ENCODE data around the gene SKOR1.

The SKOR1 gene

DNA sequence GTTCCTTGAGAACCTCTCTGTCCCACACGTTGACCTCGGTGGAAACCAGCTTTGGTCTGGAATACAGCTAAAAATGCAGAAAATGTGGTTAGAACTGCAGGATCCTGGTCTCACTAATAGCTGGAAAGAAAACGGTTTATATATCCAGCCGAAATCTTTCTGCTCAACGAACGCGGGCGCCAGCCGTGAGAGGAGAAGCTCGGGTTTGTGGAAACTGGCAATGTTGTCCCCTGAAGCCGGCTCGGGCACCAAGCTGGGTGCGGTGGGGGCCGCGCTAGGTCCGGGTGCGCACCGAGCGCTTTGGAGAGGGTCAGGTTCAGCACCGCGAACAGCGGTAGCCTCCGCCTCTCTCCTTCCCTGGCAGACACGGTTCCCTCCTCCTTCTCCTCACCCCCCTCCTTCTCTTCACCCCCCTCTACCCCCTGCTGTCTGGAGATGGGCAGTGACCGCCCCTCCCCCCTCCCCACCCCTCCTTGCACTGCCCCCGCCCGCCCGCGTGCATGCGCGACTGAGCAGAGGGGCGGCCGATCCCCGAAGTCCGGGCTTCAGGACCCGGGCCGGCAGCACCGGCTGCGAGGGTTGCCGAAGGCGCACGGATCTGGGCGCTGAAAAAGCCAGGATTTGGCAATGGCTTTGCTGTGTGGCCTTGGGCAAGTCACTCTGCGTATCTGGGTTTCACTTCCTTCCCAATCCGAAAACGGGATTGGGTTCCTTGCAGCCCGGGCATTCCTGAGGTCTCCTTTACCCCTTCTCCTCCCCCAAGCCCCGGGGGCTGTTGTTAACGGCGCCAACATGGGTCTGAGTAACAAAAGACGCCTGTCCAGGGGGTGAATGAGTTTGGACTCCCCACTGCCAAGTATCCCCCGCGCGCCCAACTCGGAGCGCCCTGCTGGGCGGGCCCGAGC is at the start of gene SKOR1:
TSS of gene SKOR1 (plus strand) at position 534 of the 905 bp plus-strand sequence. CDS start at position 628, 94 bp downstream.
- no peak for DNase-seq

DNA sequence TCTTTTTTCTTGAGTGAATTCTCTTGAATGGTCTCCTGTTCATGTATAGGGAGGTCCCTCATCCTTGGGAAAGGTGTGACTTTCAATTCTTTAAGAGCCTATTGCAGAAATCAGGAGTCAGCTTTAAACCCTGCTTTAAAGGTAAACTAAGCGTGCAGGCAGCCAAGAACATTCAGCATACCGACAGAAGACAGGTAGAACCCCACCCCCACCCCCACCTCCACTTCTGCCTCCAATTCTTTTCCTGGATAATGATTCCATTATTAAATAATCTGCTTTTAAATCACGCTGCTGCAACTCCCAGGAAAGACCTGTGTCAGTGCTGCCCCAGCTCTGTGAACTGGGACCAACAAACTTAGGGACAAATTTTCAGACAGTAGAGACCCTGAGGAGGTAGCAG is 49.3 kb upstream of the SKOR1 start:
- no peak for DNase-seq

DNA sequence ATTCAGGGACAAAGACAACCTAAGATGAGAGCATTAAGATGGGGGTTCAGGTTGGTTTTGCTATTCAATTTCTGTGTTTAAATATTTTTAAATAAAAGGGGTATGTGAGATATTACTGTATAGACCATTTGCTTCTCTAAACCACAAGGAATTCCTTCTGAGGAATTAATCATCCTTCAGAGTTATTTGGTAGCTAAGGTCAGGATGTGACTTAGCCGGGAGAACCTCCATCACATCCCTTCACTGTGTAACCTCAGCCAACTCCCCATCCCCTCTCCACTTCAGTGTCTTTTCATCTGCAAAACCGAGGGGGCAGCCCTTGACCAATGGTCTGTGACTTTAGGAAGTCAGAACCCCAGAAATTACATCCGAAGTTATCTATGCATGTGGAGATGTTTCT is 48.7 kb upstream of the SKOR1 start:
- no peak for DNase-seq

DNA sequence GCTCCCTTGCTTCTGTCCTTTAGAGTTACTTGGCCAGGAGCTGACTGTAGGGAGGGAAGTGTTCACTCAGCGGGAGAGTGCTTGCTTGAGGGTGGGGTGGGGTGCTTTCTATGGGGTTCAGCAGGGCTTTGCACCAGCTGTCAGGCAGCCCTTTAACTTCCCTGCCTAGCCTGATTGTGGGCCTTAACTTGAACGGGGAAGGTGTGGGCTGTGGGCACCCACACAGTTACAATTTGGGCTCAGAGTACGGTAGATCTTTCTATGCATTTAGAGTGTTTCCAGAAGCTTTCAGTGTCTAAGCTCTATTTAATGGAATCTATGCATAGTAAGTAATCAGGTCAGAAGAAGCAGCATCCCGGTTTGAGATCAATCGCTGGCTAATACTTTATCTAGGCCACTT is 48.2 kb upstream of the SKOR1 start:
- no peak for DNase-seq

GRCh38 chr15:67777773-67778172 is 47.5 kb upstream of the SKOR1 start:
- no peak for DNase-seq

DNA sequence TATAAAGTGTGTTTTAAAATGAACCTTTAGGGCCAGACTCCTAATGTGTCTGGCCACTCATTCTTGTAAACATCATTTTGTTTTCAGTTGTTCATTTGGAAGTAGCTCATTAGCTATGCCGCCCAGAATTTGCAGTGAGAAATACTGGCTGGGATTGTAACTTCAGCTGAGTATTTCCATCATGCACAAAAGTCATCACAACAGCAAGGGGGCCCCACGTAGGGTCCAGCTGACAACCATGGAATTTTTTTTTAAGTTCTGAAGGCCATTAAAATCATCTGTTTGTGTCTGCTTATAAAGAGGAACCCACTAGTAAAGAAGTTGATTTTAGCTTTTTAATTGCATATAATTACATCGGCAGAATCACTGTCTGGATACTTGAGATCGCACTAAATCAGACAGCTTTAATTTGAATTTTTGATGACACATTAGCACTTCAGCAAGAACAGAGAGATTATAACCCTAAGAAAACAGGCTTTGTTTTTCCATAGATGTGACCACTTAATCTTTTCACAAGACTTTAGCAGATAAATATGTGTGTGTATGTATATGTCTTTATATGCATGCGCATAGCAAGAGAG is 46.3 kb upstream of the SKOR1 start:
- no peak for DNase-seq

DNA sequence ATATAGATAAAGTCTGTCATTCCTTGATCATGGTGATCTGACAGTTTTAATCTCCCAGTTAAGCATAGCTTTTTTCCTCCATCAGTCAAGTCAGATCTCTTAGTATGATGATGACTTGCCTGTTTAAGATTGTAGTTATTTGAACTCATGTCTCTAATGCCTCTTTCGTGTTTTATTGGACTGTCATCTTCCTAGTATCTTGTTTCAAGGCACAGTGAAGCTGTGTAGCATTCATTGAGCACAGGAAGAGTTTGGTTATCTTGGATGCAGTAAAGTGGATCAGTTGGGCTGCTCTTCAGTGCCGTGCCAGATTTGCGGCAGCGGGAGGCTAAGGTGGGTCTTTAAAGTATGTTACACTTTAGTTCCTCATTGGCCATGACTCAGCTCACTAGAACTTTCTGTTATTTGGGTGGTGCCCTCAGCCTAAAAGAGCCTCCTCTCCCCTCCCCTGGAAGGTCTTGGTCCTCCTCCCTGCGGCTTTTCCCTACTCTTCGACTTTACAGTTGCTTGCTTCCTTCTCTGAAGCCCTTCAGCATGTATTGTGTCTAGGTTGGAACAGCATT is 45.7 kb upstream of the SKOR1 start:
- DNase-seq, result no peak

DNA sequence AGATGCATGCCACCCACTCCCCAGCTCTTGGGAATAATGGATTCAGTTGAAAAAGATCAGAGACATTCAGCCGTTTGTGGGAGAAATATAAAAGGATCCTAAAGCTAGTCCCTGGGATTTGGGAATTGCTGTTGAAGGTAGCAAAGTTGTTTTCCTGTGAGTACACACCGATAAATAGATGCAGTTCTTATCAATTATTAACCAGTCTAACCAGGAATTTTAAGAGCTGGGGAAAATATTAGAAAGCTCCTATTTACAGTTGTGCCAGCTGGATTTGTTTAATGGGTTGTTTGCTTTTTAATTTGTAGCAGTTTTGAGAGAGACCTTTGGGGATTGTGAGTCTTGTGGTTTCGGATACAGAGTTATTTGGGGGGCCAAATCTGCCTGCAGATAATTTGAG is 44.2 kb upstream of the SKOR1 start:
- DNase-seq, result no peak

- no peak for DNase-seq
Observed at GRCh38 chr15:67781907-67782690, 43.2 kb upstream of the SKOR1 start.

DNA sequence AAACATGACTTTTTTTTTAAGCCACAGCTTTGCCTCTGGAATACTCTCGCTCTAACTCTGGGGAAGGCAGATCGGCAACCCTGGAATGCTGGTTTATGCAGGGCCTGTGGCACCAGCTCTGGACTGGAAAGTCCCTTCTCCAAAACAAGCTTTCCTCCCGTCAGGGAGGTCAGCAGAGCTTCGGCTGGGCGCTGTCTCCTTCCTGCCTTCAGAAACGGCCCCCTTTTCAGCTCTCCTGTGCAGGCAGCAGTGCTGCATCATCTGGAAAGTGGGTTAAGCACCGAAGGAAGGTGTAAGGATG is 42.7 kb upstream of the SKOR1 start:
- DNase-seq, result no peak

- no peak for DNase-seq
Observed at GRCh38 chr15:67783303-67783702, 42.0 kb upstream of the SKOR1 start.

DNA sequence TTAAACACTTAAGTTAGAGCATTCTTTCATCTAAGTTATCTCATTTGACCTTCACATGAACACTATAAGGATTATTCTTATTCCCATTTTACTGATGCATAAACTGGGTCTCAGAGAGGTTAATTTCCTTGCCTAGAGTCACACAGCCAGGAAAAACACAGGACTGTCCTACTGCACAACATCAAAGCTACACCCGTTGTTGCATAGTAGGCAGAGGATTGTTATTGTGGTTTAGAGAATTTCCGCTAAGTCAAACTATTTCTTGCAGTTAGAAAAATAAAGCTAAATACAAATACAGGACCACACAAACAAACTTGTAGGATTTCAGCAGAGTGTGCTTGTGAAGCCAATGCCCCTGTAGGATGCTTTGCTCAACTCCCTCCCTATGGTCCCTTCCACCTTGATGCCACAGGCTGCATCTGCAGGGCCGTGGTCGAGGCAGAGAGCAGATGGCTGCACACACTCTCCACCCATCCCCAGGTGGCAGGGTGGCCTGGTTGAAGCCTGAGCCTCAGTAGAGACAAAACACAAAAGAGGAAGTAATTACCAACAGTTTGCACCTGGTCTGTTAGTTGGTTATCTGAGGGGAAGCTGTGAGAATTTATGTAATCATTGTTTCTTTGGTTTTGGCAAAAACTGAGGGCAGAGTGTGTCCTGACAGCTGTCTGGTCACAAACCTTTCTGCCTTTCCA is 41.1 kb upstream of the SKOR1 start:
- peak; percentile 66 for DNase-seq

DNA sequence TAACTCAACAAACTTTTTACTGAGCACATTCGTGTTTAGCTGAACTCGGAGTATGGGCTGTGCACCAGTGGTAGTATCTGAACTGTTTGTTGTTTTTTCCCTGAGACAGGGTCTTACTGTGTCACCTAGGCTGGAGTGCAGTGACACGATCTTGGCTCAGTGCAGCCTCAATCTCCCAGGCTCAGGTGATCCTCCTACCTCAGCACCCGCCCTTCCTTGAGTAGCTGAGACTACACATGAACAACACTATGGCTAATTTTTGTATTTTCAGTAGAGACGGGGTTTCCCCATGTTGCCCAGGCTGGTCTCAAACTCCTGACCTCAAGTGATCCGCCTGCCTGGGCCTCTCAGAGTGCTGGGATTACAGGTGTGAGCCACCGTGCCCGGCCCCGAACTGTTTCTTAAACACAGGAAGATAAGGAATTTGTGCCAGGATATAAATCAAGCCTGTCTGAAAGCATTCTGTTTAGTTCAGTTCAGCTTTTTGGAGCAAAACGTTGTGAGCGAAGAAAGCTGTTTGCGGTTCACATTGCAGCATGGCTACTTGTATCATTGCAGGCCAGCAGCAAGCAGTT is 40.4 kb upstream of the SKOR1 start:
- no peak for DNase-seq

- DNase-seq, result peak; percentile 29
Observed at GRCh38 chr15:67785431-67785830, 39.9 kb upstream of the SKOR1 start.

DNA sequence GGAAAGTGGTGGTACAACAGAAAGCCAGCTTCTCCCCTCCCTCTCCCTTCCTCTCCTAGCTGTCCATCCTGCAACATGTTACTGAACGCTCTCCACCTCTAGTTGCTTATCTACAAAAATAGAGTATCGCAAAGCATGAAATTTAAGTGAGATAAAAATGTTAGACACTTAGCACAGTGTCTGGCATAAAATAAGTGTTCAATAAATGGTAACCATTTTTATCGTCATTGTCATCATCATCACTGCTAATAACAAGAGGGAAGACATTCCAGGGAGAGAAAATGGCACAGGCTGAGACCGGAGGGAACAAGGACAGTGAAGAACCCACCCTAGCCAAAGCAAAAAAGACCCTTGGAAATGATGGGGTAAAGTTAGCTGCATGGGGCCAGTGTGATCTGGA is 38.7 kb upstream of the SKOR1 start:
- DNase-seq, result no peak

DNA sequence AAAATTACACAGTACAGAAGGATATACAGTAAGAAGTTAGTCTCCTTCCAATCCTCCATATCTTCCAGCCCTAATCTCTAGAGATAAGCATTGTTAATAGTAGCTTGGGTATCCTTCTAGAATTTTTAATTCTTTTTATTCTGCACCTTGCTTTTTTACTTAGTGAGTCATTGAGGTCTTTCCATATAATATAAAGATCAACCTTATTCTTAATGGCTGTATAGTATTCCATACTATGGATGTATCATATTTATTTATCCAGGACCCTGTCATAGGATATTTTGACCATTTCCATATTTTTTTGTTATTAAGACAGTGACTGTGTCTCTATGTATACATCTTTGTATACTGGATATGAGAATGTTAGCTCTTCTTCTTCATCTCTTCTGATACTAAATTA is 36.3 kb upstream of the SKOR1 start:
- DNase-seq, result no peak

DNA sequence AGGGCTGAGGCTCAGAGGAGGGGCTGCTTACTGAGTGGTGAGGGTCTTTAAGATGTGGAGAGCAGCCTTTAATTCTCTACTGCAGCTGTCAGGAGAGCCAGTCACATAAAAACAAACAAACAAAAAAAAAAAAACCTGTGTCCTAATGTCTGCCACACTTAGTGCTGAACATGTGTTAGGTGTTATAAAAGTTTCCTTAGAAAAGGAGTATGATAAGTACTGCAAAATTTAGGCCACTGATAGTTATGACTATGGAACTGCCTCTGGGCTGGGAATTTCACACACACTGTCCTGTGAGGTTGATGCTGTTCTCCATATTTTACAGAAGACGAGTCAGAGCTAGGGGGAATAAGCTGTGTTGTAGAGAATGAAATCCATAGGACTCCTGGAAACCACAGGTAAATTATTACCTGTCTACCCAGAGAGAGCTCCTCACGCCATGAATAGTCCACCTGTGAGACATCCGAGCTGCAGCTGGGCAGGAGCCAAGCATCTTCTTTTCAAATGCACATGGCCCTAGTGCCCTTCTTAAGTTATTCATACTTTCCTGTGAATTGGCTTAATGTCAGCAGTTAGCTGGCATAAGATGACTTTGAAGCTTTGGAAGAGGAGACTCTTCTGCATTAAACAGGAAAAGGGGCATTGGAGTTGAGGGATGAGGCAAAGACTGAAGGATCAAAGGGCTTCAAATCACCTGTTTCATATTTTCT is 34.5 kb upstream of the SKOR1 start:
- DNase-seq, result no peak

- no peak for DNase-seq
Observed at GRCh38 chr15:67792250-67792942, 32.9 kb upstream of the SKOR1 start.

GRCh38 chr15:67794832-67795574 is 30.3 kb upstream of the SKOR1 start:
- no peak for DNase-seq
